Fibroblast of mammary gland (primary cell): ENCODE results near the gene PDE7B.

ENCODE experiments used
- DNase-seq: peaks from one replicate; pipeline ENCODE4 v3.0.0-alpha.2; 2010; ENCODE audit warnings: low read depth
- H3K4me3 ChIP-seq: 2 replicates; pipeline ENCODE4 v1.5.1; 2011; ENCODE audit warnings: low read depth, mild to moderate bottlenecking, low read length, moderate library complexity; ENCODE audit not compliant: control insufficient read depth
- CTCF ChIP-seq: conservative IDR thresholded peaks from 2 replicates; pipeline ENCODE4 v1.5.1; 2011; ENCODE audit warnings: low read depth, low read length, inconsistent platforms; ENCODE audit not compliant: control insufficient read depth, insufficient read depth

The PDE7B gene

GRCh38 chr6:136066005-136066404, 214.5 kb downstream of the PDE7B start:
- no peak for TF ChIP-seq CTCF
- no peak overlapping the region for H3K4me3 ChIP-seq
- peak; percentile 84 for DNase-seq

GRCh38 chr6:136067731-136068341, 216.3 kb downstream of the PDE7B start:
- H3K4me3 ChIP-seq: no peak overlapping the region
- DNase-seq: peak; percentile 49
- no peak for TF ChIP-seq CTCF

GRCh38 chr6:136069119-136069518, 217.6 kb downstream of the PDE7B start:
- H3K4me3 ChIP-seq: no peak overlapping the region
- no peak for TF ChIP-seq CTCF
- peak; percentile 87 for DNase-seq

- no peak for DNase-seq
- H3K4me3 ChIP-seq: no peak overlapping the region
- no peak for TF ChIP-seq CTCF
Measured at GRCh38 chr6:136070815-136071214, 219.3 kb downstream of the PDE7B start.

DNA sequence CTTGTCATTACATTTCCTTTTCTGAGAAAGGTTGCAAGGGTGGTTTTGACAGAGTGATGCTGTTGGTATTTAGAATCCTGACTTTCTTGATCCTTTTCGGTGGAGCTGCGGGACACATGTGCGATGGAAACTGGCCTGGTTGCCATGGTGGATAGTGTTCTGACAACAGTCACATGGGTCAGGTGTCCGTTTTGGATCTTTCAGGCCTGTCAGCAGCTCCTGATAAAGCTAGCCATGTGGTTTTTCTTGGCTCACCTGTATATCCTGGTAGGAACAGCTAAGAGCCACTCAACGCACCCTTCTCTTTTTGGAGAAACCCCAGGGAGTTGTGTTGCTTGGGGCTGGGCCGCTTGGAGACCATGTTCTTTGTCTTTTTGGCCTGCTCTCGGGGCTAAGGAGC, 221.2 kb downstream of the PDE7B start:
- no peak for TF ChIP-seq CTCF
- no peak for DNase-seq
- H3K4me3 ChIP-seq: no peak overlapping the region

- no peak for TF ChIP-seq CTCF
- peak; percentile 67 for DNase-seq
Measured at GRCh38 chr6:136073216-136073615, 221.7 kb downstream of the PDE7B start.

GRCh38 chr6:136076496-136076895, 225.0 kb downstream of the PDE7B start:
- no peak for TF ChIP-seq CTCF
- H3K4me3 ChIP-seq: no peak overlapping the region
- DNase-seq: peak; percentile 94

More at GRCh38 chr6:136073216-136073615, 221.7 kb downstream of the PDE7B start:
- H3K4me3 ChIP-seq: no peak overlapping the region
